ENCODE measurements around the gene KAZALD1.

DNA sequence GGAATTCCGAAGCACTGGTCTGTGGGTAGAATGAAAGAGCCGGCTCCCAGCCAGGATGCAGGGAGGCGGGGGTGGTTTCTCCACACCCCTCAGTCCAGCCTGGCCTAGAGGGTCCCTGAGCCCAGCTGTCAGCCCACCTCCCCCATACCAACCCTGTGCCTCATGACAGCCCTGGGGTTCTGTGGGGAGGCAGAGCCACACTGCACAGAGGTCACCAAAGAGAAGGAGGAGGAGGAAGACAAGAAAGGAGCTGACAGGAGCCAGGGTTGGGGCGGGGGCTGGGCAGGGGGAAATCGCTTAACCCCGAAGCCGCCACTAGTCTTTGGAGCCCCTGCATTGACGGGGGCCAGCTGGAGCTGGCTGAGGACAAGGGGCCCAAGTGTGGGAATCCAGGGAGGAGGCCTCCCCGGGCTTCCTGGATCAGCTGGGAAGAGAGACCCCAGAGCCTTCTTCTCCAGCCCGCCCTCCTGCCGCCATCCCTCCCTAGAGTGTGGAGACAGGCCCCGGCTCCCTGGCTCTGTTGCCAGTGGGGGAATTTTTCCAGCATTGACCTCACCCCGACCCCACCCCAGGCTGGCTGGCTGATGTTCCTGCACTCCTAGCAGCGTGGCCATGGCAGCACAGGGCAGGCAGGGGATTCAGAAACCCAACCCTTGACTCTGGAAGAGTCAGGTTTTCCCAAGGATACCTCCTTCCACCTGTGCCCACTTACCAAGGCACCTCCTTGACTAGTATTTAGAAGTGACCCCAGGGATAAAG, 32.5 kb downstream of the KAZALD1 start:
- TF ChIP-seq, protein P1, sequence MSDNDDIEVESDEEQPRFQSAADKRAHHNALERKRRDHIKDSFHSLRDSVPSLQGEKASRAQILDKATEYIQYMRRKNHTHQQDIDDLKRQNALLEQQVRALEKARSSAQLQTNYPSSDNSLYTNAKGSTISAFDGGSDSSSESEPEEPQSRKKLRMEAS (IDR thresholded peaks at IDR 0.05): no peak
- TF ChIP-seq NFIC (IDR thresholded peaks at IDR 0.05) (no peak), ZBTB7A (IDR thresholded peaks at IDR 0.05; ENCODE audit: low read depth) (no peak), CEBPB (IDR thresholded peaks at IDR 0.05) (no peak), YY1 (IDR thresholded peaks at IDR 0.05; ENCODE audit: low read depth) (no peak), EGR1 (IDR thresholded peaks at IDR 0.05) (no peak), EP300 (IDR thresholded peaks at IDR 0.05; ENCODE audit: borderline replicate concordance) (no peak), TEAD4 (IDR thresholded peaks at IDR 0.05) (no peak), TAF1 (IDR thresholded peaks at IDR 0.05; ENCODE audit: low read depth) (no peak)

All from Ishikawa (cell line).